GM21423 (cell line): Measurements from ENCODE around the gene CDH4.

Source experiments
- ATAC-seq: cut with Tn5 transposase; IDR thresholded peaks from one replicate; pipeline ENCODE4 v1.9.1; 2021; ENCODE audit warnings: mild to moderate bottlenecking, moderate library complexity; ENCODE audit not compliant: unreplicated experiment

Gene CDH4

GRCh38 chr20:61299618-61300017, 47.6 kb downstream of the CDH4 start:
- no peak for ATAC-seq

DNA sequence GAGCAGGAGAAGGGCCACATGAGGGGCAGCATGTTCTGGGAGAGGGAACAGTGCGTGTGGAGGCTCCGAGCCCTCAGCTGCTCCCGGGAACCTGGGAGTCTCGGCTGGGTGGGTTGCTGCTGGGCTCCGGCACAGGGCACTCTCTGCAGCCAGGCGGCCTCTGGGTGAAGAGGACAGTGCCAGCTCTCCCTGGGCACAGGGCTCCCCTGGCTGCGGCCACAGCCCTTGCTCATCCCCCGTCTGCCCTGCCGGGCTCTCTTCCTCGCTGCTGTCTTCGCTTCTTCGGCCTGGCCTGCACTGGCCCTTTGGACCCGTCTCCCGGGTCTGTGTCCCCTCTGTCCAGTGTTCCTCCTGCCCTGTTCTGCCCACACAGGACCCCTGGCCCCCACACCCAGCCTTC, 48.2 kb downstream of the CDH4 start:
- no peak for ATAC-seq

DNA sequence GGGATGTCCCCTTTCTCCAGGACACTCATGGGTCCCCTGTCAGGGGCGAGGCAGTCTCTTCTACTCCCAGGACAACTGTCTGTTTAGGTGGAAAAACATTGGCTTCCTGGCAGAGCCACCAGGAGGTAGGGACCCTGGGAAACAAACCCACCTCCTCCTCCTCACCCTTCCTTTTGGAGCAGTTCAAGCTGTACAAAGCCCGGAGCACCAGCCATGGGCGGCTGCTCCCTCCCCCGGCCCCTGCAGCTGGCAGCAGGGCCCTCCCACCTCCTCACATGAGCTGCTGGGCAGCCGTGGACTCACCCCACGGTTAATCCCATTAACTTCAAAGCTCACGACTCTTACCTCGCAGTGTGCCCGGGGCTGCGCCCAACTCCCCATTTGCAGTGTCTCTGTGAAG, 48.6 kb downstream of the CDH4 start:
- no peak for ATAC-seq

DNA sequence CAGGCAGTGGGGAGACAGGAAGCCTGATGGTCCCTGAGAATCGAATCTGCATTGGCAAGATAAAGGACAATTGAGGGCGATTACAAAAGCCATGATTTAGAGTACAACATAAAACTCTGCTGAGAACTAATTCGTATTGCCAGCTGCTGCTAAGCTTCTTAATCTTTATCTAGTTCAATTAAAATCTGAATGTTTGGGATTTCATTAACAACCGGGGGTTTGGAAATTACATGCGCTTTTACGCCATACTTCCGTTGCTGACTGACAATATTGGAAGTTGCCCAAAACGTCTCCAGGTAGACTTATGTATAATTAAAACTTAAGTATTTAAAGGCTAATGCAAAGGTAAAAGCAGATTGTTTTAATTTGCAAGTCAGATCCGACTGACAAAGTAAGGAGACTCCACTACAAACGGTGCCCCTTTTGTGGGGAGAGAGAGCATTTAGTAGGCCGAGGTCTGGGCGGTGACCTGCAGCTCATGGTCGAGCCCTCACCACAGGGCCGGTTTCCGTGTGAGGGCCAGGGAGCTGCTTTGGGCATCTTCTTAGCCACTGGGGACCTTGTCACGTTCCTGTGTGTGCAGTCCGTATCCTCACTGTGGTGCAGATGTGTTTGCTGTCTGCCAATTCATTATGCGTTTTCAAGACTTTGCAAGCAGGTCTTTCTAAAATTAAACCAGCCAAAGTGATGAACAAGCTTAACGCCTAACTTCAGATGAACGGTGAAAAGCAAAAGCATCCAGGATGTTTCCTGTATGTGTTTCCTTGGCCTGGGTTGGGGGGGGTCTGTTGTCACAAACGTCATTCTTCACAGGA, 49.9 kb downstream of the CDH4 start:
- ATAC-seq, result no peak

DNA sequence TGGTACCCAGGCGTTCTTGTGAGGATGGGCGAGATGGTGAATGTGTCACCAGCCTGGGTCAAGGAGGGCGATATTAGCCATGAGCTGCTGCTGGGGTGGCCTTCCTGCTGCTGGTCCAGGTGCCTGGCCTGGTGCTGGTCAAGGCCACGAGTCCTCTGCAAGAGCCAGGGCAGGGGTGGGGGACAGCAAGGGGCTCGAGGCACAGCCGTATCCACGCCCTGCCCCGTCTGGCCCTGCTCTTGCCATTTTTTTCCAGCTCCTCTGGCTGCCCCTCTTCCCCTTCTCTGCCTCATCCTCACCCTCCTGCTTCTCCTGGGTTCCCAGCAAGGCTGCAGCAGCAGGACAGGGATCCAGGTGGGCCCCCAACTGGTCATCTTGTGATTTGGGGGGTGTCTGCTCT, 51.2 kb downstream of the CDH4 start:
- no peak for ATAC-seq

GRCh38 chr20:61303675-61304074, 51.6 kb downstream of the CDH4 start:
- no peak for ATAC-seq

- ATAC-seq, result no peak
Measured at GRCh38 chr20:61304750-61305149, 52.7 kb downstream of the CDH4 start.

GRCh38 chr20:61306937-61307475, 54.9 kb downstream of the CDH4 start:
- ATAC-seq, result no peak

DNA sequence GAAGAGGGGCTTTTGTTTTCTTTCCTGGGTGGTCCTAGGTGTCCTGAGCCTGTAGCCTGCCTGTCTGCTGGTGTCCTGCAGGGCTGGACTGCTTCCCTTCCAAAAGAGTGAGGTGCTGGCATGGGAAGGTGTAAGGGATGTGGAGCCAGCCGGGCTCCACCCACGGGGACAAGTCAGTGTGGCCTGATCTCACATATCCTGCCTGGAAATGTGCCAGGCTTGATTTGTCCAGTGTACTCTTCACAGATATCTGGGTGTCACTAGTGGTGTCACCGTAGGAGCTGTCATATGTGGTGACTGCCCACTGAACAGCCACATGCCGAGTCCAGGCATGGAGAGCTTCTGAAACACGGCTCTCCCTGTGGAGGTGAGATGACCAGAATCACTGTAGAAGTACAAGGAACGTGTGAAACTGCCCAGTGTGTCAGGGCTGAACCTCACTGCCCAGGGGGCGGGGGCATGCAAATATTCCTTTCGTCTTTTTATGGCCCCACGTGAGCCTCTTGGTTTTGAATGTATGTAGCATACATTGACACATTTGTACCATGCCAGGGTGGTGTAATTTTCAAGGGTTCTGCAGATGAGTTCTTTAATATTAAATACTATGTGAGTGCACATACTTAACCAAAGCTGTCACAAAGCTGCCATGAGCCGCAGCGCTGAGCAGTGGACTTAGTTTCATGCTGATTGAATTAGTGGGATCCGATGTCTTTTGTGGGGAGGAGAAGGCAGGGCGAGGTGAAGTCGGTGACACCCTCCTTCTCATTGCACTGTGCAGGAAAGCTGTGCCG, 55.8 kb downstream of the CDH4 start:
- ATAC-seq, result no peak

GRCh38 chr20:61308477-61308774, 56.4 kb downstream of the CDH4 start:
- ATAC-seq, result no peak

DNA sequence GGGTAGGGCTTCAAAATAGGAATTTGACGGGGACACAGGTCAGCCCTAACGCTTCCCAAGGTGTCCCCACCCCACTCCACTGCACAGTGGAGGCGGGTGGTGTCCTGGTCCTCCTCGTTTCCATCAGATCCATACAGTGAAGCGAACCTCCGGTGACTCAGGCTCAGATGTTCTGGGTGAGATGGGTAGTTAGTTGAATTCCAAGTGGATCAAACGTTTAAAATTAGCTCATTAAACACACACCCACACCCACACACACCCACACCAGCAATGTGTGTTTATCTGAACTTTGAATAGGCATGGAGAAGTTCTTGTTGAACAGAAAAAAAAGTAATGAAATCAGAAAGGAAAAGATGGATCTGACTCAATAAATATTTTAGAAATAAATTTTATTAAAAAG, 58.9 kb downstream of the CDH4 start:
- no peak for ATAC-seq

DNA sequence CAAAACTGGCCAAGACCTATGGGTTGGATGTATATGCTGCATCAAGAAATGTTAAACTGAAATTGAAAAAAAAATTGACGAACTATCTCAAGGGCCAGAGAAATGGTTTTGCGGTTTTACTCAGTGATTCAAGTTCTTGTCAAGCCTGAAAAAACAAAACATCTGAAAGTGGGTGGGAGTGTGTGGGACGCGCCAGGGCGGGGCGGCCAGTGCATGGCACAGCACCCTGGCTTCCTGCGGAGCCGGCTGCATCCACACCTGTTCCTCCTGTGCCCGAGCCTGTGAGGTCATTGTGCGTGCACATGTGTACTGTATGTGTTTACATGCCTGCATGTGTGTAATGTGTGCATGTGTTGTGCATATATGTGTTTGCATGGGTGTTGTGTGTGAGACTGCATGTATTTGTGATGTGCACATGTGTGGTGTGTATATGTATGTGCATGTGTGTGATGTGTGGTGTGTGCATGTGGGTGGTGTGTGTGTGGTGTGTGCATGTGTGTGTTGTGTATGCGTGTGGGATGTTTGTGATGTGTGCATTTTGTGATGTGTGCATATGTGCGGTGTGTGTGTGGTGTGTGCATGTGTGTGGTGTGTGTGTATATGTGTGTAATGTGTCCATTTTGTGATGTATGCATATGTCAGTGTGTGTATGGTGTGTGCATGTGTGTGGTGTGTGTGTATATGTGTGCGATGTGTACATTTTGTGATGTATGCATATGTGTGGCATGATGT, 59.8 kb downstream of the CDH4 start:
- no peak for ATAC-seq

GRCh38 chr20:61312925-61313324, 60.9 kb downstream of the CDH4 start:
- ATAC-seq, result no peak

GRCh38 chr20:61313396-61313795, 61.3 kb downstream of the CDH4 start:
- no peak for ATAC-seq

- ATAC-seq, result no peak
Measured at GRCh38 chr20:61314326-61315010, 62.4 kb downstream of the CDH4 start.

DNA sequence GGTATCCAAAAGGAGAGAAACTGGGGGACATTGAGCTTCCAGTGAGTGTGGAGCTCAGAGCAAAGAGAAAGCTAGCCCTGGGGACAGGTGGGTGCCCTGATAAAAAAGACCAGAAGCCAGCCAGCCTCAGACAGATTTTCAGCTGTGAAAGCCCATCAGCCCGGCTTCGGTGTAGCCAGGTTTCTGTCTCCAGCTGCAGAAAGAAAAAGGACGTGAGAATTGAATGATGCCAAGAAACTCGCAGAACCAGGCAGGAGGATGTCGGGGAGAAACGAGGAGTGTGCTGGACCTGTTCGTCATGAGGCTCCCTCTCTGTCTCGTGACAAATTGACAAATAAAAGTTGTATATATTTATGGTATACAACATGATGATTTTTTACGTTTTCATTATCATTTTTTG, 63.3 kb downstream of the CDH4 start:
- no peak for ATAC-seq

DNA sequence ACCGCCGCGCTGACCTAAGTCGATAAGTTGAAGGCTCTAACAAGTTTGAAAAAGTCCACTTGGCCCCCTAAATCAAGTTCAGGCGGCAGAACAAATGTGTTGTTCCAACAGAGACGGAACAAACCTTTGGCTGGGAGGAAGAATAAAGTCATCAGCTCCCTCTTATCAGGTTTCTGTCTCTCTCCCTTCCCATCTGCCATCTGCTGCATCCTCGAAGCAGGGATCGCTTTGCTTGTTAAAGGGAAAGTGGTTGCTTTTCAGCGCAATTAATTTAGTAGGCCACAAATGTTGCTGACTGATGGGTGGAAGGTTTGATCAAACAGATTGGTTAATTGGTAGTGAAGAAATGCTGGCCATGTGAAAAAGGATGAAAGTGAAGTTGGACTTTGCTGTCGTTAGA, 64.3 kb downstream of the CDH4 start:
- ATAC-seq, result no peak

DNA sequence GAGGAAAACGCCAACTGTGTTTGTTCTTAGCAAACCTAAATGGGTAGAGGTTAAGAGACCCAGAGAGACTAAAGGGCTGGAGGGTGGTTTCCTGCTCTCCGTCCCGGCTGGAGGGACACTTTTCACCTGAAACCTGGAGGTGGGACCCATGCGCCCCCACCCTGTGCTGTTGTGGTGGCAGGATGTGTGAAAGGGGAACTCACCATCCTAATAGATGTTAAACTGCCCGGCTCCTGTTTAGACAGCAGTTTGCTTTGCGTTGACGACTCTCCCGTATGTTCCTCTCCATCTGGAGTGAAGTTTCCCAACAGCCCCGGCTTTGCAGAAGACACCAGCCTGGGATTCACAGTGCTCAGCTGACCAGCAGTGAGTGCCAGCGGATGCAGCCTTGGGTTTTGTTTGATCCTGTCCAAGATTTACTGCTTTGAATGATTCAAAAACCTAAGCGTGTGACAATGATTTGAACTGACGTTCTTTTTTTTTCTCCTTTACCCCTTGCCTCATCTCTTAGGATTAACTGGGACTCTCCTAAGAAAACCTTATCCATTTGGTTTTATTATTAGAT, 66.0 kb downstream of the CDH4 start:
- no peak for ATAC-seq

GRCh38 chr20:61320691-61321425, 68.8 kb downstream of the CDH4 start:
- ATAC-seq, result no peak

- no peak for ATAC-seq
Measured at GRCh38 chr20:61321481-61321880, 69.4 kb downstream of the CDH4 start.
